T-helper 1 cell treated with Interleukin-12 subunit alpha and Interleukin-12 subunit beta and Interleukin-4 antibody, amounts not matched to agents 30 ng/mL and 1 ng/mL, for 36 hours (primary cell): ENCODE data around the gene FARP1. TPM values are rescaled to one million over a fixed set of nuclear protein-coding genes. Genes with fewer than 3 reads are reported as not detected.

Experiments used
- intact Hi-C: fragments of 100-400 bp; cut with micrococcal nuclease; formaldehyde crosslinking; loops from one replicate; pipeline ENCODE4 v1.15.1; 2024
- total RNA-seq: library from RNA; stranded (reverse); gene quantifications from 2 replicates; pipeline ENCODE4 v1.2.3, GENCODE V29; 2022

Gene FARP1
- total RNA-seq, 1 donor from 2014 or later: 0.17 TPM

GRCh38 chr13:98454389-98454881 is 311.5 kb downstream of the FARP1 start:
- intact Hi-C loops: no loop called here

- intact Hi-C loops: no loop called here
Measured at GRCh38 chr13:98456413-98456845, 313.5 kb downstream of the FARP1 start.

DNA sequence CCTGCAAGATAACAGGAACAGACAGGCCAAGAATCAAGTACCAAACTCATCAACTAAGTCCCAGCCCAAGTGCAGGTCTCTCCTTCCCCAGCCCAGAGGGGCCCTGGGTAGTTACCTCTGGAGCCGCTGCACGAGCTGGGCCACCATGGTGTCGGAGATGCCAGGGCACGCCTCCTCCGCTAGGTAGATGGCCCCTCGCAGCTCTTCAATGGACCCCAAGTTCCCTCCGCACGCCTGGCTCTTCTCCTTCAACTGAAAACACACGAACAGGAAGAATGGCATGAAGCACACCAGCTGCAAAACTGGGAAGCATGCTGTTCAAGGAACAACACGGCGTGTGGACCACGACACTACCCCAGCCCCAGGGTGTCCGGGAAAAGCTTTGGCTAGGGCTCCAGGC is 314.2 kb downstream of the FARP1 start:
- intact Hi-C loops: no loop called here

- intact Hi-C loops: no loop called here
Measured at GRCh38 chr13:98458431-98458830, 315.5 kb downstream of the FARP1 start.

GRCh38 chr13:98459171-98459681 is 316.3 kb downstream of the FARP1 start:
- intact Hi-C loops: no loop called here

GRCh38 chr13:98459721-98460370 is 317.0 kb downstream of the FARP1 start:
- intact Hi-C loops: no loop called here

DNA sequence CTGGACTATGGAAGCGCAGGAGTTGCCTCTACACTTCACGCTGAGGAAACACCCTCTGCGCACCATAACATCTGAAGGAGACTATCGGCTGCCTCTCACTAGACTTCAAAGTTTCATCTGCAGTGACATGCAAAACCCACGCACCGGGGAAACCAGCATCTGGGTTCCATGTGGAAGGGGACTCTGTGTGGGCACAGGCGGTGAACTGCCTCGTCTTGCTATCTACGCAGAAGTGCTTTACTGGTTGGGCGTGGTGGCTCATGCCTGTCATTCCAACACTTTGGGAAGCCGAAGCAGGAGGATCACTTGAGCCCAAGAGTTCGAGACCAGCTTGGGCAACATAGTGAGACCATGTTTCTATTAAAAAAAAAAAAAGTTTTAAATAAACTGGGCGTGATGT is 317.6 kb downstream of the FARP1 start:
- intact Hi-C loops: no loop called here

GRCh38 chr13:98461486-98462240 is 318.8 kb downstream of the FARP1 start:
- intact Hi-C loops: no loop called here

- intact Hi-C loops: no loop called here
Measured at GRCh38 chr13:98462241-98462882, 319.5 kb downstream of the FARP1 start.

DNA sequence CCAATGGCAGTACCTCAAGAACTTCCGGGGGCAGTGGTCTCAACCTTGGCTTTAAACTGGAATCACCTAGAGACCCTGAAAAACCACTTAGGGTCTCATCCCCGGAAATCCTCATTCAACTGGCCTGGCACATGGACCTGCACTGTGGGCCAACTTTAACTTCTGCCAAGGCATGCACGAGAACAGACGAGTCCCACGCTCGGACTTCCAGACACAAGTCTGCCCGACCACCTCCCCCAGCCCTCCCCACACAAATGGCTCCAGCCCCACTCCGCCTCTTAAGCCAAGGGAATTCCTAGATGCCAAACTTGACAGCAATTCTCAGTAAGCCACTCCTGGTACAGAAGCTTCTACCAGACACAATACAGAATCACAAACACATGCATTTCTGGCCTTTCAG is 320.1 kb downstream of the FARP1 start:
- intact Hi-C loops: no loop called here

GRCh38 chr13:98466634-98467236 is 323.8 kb downstream of the FARP1 start:
- intact Hi-C loops: loop anchor here (1.0 kb wide), 2 partner anchors 21 to 187 kb away; no protein-coding TSS in a partner anchor

- intact Hi-C loops: no loop called here
Measured at GRCh38 chr13:98467263-98467985, 324.5 kb downstream of the FARP1 start.

- intact Hi-C loops: no loop called here
Measured at GRCh38 chr13:98468361-98468760, 325.5 kb downstream of the FARP1 start.

DNA sequence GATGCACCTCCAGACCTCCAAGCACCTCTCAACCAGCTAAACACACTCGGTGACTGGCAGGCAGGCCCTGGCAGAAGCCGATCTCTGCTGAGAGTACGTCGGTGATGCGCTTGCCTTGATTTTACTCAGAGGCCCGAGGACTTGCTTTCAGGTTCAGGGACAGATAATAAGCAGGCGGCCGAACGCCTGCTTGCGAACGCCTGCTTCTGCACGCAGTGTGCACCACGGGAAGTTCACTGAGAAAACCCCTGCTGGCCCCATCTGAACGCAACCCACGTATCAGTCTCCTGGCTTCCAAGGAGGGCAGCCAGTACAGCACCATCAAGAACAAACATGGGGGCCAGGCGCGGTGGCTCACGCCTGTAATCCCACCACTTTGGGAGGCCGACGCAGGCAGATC is 326.0 kb downstream of the FARP1 start:
- intact Hi-C loops: no loop called here

DNA sequence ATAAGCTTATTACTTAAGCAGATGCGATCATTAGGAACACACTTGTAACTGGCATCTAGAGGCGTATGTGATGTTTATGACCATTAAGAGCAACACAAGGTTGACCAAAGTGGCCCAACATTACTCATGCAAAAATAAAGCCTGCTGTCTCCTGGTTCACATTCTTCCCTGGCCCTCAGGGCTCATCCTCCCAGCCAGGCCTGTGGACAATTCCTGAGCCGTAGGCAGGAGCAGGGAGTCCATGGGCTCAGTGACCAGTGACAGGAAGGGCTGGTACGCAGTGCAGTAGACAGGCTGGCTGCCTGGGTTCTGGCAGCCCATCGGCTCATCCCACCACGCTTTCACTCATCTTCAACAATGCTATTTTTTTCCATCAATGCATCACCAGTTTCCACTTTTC is 328.0 kb downstream of the FARP1 start:
- intact Hi-C loops: loop anchor here (10.0 kb wide), 2 partner anchors 744 to 1246 kb away; partner anchors contain the start of gene MBNL2

DNA sequence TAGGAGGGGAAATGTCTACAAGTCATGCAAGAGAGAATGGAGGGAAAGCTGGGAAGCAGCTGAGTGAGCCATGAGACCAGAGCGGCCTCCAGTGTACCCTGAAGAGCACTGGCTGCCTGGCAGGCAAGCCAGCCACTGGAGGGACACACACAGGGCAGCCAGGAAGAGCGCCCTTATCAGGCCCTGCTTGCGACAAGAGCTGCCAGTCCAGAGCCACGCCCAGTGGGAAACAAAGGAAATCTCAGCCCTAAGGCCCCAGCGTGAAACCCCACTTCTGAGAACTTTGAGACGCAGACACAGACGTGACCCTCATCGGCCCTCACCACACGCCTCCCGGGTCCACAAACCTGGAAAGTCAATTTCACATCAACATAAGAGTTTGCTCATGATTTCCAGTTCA is 329.0 kb downstream of the FARP1 start:
- intact Hi-C loops: loop anchor here (10.0 kb wide), 2 partner anchors 743 to 1247 kb away; partner anchors contain the start of gene MBNL2

DNA sequence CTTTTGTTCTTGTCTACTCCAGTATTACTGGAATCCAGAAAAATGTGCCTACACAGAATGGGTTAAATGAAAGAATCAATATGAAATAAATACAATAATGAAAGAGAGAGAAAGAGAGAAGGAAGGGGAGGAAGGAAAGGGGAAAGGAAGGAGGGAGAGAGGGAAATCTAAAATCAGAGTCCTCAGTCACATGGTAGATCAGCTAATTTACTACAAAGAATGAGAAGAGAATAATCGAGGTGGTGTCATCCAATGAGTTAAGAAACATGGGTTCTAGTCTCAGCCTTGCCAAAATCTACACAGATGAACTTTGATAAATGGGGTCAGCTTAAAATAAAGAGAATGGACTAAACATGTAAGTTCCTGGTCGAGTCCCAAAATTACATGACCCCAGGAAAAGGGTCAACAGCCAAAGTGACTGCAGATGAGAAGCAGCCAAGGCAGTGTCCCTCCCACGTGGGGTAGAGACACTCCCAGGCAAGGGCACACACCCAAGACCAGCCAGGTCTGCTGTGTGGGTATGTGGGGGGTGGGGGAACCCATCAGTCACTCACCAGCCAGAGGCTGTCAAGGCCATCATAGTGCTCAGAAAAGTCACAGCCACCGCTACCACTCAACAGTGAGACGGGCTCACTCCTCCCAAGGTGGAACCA is 330.4 kb downstream of the FARP1 start:
- intact Hi-C loops: loop anchor here (10.0 kb wide), 2 partner anchors 742 to 1248 kb away; partner anchors contain the start of gene MBNL2

DNA sequence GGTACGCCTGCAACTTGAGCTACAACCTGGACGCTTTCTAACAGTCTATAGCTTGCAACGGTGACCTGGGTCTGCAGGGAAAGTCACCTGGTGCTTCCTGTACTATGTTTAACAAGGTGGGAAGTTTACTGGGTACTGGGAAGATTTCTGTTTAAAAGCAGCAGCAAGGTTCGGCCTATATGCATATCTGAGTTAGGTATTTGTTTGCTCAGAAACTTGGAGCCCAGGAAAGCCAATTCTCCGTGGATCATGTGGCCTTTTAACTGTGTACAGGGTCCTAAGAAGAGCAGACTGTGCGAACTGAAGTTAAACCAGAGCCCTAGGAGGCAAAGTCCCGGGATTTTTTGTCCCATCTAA is 330.9 kb downstream of the FARP1 start:
- intact Hi-C loops: loop anchor here (10.0 kb wide), 2 partner anchors 741 to 1249 kb away; partner anchors contain the start of gene MBNL2

DNA sequence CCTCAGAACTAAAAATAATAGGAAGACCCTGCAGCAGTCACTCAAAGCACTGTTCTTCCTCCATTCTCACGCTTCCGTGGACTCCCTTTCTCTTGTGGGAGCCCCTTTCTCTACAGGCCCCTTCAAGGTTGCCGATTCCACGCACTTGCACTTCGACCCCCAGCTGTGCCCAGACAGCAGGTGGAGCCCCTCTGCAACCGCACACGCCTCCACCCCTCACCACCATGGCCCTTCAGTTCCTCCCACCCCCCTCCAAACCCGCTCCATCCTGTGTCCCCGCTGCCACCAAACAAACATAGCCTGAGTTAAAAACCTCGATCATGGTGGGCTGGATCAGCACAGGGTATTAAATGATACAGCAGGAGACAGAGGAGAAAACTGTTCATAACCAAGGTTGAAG is 331.4 kb downstream of the FARP1 start:
- intact Hi-C loops: loop anchor here (10.0 kb wide), 2 partner anchors 741 to 1249 kb away; partner anchors contain the start of gene MBNL2

GRCh38 chr13:98474761-98475160 is 331.9 kb downstream of the FARP1 start:
- intact Hi-C loops: loop anchor here (10.0 kb wide), 2 partner anchors 740 to 1250 kb away; partner anchors contain the start of gene MBNL2
